Loucy (cell line): ENCODE results near the gene LARGE2.

Experiments
- H2AFZ ChIP-seq: fragments of 200-600 bp; sonication (generic); 2 replicates; pipeline ENCODE4 v1.6.0; 2016; ENCODE audit warnings: antibody characterized with exemption, mild to moderate bottlenecking, low read length, moderate library complexity
- H3F3A ChIP-seq: fragments of 200-600 bp; 2 replicates; pipeline ENCODE4 v1.6.0; 2016; ENCODE audit warnings: antibody characterized with exemption, low read depth, mild to moderate bottlenecking
- H3K27me3 ChIP-seq: fragments of 200-600 bp; sonication (generic); 2 replicates; pipeline ENCODE4 v1.6.1; 2014; ENCODE audit warnings: low read length, mild to moderate bottlenecking; ENCODE audit not compliant: insufficient read depth, poor library complexity, severe bottlenecking
- H3K36me3 ChIP-seq: fragments of 200-600 bp; sonication (generic); 2 replicates; pipeline ENCODE4 v1.6.1; 2016; ENCODE audit warnings: low read length; ENCODE audit not compliant: insufficient read depth
- H3K4me1 ChIP-seq: fragments of 200-600 bp; sonication (generic); 2 replicates; pipeline ENCODE4 v1.5.1; 2014; ENCODE audit warnings: low read length, mild to moderate bottlenecking; ENCODE audit not compliant: insufficient read depth, poor library complexity, severe bottlenecking
- H3K4me2 ChIP-seq: fragments of 200-600 bp; sonication (generic); 2 replicates; pipeline ENCODE4 v1.6.0; 2014; ENCODE audit warnings: antibody characterized with exemption, low read length, low read depth, mild to moderate bottlenecking; ENCODE audit not compliant: poor library complexity, severe bottlenecking
- H3K4me3 ChIP-seq: fragments of 200-600 bp; sonication (generic); 2 replicates; pipeline ENCODE4 v1.5.1; 2014; ENCODE audit warnings: low read length, mild to moderate bottlenecking, mixed read lengths; ENCODE audit not compliant: poor library complexity, severe bottlenecking
- H3K79me2 ChIP-seq: fragments of 200-600 bp; sonication (generic); 2 replicates; pipeline ENCODE4 v1.6.1; 2014; ENCODE audit warnings: low read length; ENCODE audit not compliant: insufficient read depth
- H3K9ac ChIP-seq: fragments of 200-600 bp; sonication (generic); 2 replicates; pipeline ENCODE4 v1.6.0; 2014; ENCODE audit warnings: mild to moderate bottlenecking, low read depth, low read length, moderate library complexity; ENCODE audit not compliant: poor library complexity, severe bottlenecking
- H3K9me2 ChIP-seq: fragments of 200-600 bp; sonication (generic); replicated peaks from 2 replicates; pipeline ENCODE4 v1.6.1; 2016; ENCODE audit warnings: low read depth, low read length, mixed read lengths
- H3K9me3 ChIP-seq: fragments of 200-600 bp; sonication (generic); 2 replicates; pipeline ENCODE4 v1.6.1; 2014; ENCODE audit warnings: mild to moderate bottlenecking, antibody characterized with exemption, low read length, low read depth; ENCODE audit not compliant: insufficient read depth
- H4K20me1 ChIP-seq: fragments of 200-600 bp; sonication (generic); 2 replicates; pipeline ENCODE4 v1.6.0; 2014; ENCODE audit warnings: antibody characterized with exemption, low read length, mild to moderate bottlenecking; ENCODE audit not compliant: insufficient read depth, poor library complexity, severe bottlenecking
- EZH2phosphoT487 ChIP-seq: fragments of 200-600 bp; IDR thresholded peaks from 2 replicates; pipeline ENCODE4 v1.6.1; 2018; ENCODE audit warnings: antibody characterized with exemption, mild to moderate bottlenecking, moderate library complexity, borderline replicate concordance
- TF ChIP-seq, protein P1 (sequence below): fragments of 200-600 bp; sonication (generic); conservative IDR thresholded peaks from 2 replicates; pipeline ENCODE4 v1.5.1; 2014; ENCODE audit warnings: mild to moderate bottlenecking, antibody characterized with exemption, low read length

The LARGE2 gene

DNA sequence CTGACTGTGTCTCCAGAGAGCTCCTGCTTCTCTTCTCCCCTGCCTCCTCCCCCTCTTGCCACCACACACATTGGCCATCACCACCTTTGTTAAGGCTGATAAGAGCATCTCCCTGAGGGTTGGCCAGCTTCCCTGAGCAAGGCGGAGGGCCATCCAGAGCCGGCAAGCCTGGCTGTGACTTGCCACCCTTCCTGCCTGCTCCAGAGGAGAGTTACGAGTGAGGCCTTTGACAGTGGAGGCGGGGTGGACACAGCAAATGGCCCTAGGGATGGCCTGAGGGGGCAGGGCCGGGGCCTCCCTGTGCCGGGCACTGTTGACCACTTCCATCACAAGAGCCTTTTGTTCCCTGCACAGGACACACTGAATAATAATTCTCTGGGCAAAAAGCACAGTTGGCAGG lies 20.8 kb upstream of the LARGE2 start:
- Histone ChIP-seq H3K36me3 (no peaks in the 10 kb centered on the region), H4K20me1 (no peaks in the 10 kb centered on the region), H3K9ac (no peak overlapping the region)

DNA sequence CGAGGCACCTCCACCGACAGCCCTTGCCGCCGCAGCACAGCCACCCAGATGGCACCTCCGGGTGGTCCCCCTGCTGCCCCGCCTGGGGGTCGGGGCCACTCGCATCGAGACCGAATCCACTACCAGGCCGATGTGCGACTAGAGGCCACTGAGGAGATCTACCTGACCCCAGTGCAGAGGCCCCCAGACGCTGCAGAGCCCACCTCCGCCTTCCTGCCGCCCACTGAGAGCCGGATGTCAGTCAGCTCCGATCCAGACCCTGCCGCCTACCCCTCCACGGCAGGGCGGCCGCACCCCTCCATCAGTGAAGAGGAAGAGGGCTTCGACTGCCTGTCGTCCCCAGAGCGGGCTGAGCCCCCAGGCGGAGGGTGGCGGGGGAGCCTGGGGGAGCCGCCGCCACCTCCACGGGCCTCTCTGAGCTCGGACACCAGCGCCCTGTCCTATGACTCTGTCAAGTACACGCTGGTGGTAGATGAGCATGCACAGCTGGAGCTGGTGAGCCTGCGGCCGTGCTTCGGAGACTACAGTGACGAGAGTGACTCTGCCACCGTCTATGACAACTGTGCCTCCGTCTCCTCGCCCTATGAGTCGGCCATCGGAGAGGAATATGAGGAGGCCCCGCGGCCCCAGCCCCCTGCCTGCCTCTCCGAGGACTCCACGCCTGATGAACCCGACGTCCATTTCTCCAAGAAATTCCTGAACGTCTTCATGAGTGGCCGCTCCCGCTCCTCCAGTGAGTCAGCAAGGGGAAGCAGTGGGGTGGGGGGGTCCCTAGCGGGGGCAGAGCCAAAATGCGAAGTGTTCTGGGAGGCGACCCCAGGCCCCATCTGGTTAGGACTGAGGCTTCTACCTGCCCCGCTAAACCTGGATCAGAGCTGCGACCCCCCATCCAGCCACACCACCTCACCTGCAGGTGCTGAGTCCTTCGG lies 19.7 kb upstream of the LARGE2 start:
- no peak for TF ChIP-seq EZH2phosphoT487
- TF ChIP-seq, protein P1, sequence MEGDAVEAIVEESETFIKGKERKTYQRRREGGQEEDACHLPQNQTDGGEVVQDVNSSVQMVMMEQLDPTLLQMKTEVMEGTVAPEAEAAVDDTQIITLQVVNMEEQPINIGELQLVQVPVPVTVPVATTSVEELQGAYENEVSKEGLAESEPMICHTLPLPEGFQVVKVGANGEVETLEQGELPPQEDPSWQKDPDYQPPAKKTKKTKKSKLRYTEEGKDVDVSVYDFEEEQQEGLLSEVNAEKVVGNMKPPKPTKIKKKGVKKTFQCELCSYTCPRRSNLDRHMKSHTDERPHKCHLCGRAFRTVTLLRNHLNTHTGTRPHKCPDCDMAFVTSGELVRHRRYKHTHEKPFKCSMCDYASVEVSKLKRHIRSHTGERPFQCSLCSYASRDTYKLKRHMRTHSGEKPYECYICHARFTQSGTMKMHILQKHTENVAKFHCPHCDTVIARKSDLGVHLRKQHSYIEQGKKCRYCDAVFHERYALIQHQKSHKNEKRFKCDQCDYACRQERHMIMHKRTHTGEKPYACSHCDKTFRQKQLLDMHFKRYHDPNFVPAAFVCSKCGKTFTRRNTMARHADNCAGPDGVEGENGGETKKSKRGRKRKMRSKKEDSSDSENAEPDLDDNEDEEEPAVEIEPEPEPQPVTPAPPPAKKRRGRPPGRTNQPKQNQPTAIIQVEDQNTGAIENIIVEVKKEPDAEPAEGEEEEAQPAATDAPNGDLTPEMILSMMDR, result no peak

More for the DNA sequence above, 20.8 kb upstream of the LARGE2 start:
- Histone ChIP-seq H3K9me2 (no peaks in the 10 kb centered on the region), H3K79me2 (no peaks in the 10 kb centered on the region), H3K27me3 (no peaks in the 10 kb centered on the region), H3K4me1 (peaks cover 17% of the 10 kb centered on the region), H3K4me2 (no peak overlapping the region), H3K9me3 (no peaks in the 10 kb centered on the region), H3K4me3 (no peak overlapping the region), H3F3A (no peaks in the 10 kb centered on the region), H2AFZ (no peak overlapping the region)
- TF ChIP-seq EZH2phosphoT487, result no peak
- TF ChIP-seq, protein P1, result no peak

DNA sequence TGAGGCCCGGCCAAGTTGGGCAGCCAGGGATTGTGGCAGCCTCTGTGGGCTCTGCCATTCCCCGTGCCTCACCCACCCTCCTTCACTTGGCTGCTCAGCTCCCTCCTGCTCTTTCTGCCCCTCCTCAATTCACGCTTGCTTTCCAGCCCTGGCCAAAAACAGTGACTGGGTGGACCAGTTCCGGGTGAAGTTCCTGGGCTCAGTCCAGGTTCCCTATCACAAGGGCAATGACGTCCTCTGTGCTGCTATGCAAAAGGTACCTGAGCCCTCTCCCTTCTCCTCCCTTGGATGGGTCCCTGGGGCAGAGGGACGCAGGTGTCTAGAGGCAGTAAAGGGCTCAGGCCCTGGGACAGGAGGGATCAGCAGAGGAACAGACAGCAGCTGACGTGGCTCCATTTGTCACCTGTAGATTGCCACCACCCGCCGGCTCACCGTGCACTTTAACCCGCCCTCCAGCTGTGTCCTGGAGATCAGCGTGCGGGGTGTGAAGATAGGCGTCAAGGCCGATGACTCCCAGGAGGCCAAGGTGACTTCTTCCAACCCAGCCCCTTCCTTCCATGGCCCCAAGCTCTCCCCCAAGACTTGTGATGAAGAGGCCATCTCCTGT lies 18.0 kb upstream of the LARGE2 start:
- no peaks in the 10 kb centered on the region for H4K20me1 ChIP-seq
- H3K79me2 ChIP-seq, result no peaks in the 10 kb centered on the region
- no peaks in the 10 kb centered on the region for H3F3A ChIP-seq
- no peak overlapping the region for H3K9ac ChIP-seq
- no peaks in the 10 kb centered on the region for H3K9me3 ChIP-seq
- no peak overlapping the region for H2AFZ ChIP-seq
- no peak for TF ChIP-seq EZH2phosphoT487
- TF ChIP-seq, protein P1, result no peak
- no peaks in the 10 kb centered on the region for H3K27me3 ChIP-seq
- H3K9me2 ChIP-seq, result no peaks in the 10 kb centered on the region
- no peaks in the 10 kb centered on the region for H3K36me3 ChIP-seq
- H3K4me3 ChIP-seq, result no peak overlapping the region
- no peak overlapping the region for H3K4me2 ChIP-seq
- H3K4me1 ChIP-seq, result peaks cover 15% of the 10 kb centered on the region

More for the DNA sequence above, 19.7 kb upstream of the LARGE2 start:
- Histone ChIP-seq H3F3A (no peaks in the 10 kb centered on the region), H3K4me3 (no peak overlapping the region), H4K20me1 (no peaks in the 10 kb centered on the region), H3K9me3 (no peaks in the 10 kb centered on the region), H3K4me1 (peaks cover 19% of the 10 kb centered on the region), H3K36me3 (no peaks in the 10 kb centered on the region), H3K79me2 (no peaks in the 10 kb centered on the region), H3K4me2 (no peak overlapping the region), H3K9me2 (no peaks in the 10 kb centered on the region), H3K27me3 (no peaks in the 10 kb centered on the region), H3K9ac (no peak overlapping the region), H2AFZ (no peak overlapping the region)
